Esophagus muscularis mucosa (tissue), 4 donors: Measurements from ENCODE around the gene TBL1XR1.

Experiments used
- EP300 ChIP-seq: sonication (generic); formaldehyde crosslinking; IDR thresholded peaks from one replicate; pipeline ENCODE4 v1.6.1; 2017; ENCODE audit warnings: antibody characterized with exemption
- POLR2A ChIP-seq: fragments of 450-650 bp; IDR thresholded peaks from one replicate; pipeline ENCODE4 v1.6.1; 2017; ENCODE audit warnings: antibody characterized with exemption, moderate library complexity, mild to moderate bottlenecking, low read depth
- POLR2AphosphoS5 ChIP-seq, 2 donors: sonication (generic); formaldehyde crosslinking; IDR thresholded peaks; one replicate each; pipeline ENCODE4 v1.6.1; 2017; ENCODE audit warnings: antibody characterized with exemption in 2 of 2
- TF ChIP-seq, protein P1 (sequence below), 3 experiments: fragments of 200-600 bp in 2 of 3; fragments of 450-650 bp in 1 of 3; sonication (generic) in 2 of 3; IDR thresholded peaks; one replicate each; pipeline ENCODE4 v1.5.1; 2017 to 2019; ENCODE audit warnings: antibody characterized with exemption in 3 of 3, mild to moderate bottlenecking in 2 of 3, moderate library complexity in 1 of 3

GRCh38 chr3:177208781-177209180 lies 11.5 kb upstream of the TBL1XR1 start:
- TF ChIP-seq, protein P1, sequence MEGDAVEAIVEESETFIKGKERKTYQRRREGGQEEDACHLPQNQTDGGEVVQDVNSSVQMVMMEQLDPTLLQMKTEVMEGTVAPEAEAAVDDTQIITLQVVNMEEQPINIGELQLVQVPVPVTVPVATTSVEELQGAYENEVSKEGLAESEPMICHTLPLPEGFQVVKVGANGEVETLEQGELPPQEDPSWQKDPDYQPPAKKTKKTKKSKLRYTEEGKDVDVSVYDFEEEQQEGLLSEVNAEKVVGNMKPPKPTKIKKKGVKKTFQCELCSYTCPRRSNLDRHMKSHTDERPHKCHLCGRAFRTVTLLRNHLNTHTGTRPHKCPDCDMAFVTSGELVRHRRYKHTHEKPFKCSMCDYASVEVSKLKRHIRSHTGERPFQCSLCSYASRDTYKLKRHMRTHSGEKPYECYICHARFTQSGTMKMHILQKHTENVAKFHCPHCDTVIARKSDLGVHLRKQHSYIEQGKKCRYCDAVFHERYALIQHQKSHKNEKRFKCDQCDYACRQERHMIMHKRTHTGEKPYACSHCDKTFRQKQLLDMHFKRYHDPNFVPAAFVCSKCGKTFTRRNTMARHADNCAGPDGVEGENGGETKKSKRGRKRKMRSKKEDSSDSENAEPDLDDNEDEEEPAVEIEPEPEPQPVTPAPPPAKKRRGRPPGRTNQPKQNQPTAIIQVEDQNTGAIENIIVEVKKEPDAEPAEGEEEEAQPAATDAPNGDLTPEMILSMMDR (IDR thresholded peaks at IDR 0.05), result no peak
- TF ChIP-seq POLR2A (no peak), POLR2AphosphoS5 (IDR thresholded peaks at IDR 0.05) (no peak), EP300 (no peak)
